Measurements from ENCODE around the gene SH3GL1. TPM values are rescaled to one million over a fixed set of nuclear protein-coding genes. Genes with fewer than 3 reads are reported as not detected.

SH3GL1 gene
- total RNA-seq, 1 donor from 2014 or later = 66.5 TPM

GRCh38 chr19:4347521-4347920, 52.8 kb downstream of the SH3GL1 start:
- TF ChIP-seq CTCF (conservative IDR thresholded peaks at IDR 0.05; ENCODE audit: low read depth, low read length) = no peak
- DNase-seq (ENCODE audit: low read depth) = no peak
- no peak overlapping the region for H3K4me3 ChIP-seq (ENCODE audit: low read depth, low read length)

DNA sequence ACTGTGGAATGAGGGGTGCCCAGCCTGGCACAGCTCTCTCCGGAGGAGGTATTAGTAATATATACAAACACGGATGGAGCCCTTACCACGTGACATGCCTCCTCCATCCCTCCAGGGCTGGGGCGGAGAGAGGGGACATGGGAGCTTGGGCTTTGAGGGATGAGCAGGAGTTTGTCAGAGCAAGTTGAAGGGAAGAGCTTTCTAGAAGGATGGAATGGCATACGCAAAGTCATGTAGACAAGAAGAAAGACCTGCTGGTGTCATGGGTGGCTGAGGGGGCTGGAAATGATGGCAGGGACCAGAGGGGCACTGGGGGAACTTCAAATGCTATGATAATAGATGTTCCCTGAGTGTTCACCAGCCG, 54.3 kb downstream of the SH3GL1 start:
- H3K4me3 ChIP-seq (ENCODE audit: low read depth, low read length) = no peak overlapping the region
- DNase-seq (ENCODE audit: low read depth) = no peak
- TF ChIP-seq CTCF (conservative IDR thresholded peaks at IDR 0.05; ENCODE audit: low read depth, low read length) = no peak

DNA sequence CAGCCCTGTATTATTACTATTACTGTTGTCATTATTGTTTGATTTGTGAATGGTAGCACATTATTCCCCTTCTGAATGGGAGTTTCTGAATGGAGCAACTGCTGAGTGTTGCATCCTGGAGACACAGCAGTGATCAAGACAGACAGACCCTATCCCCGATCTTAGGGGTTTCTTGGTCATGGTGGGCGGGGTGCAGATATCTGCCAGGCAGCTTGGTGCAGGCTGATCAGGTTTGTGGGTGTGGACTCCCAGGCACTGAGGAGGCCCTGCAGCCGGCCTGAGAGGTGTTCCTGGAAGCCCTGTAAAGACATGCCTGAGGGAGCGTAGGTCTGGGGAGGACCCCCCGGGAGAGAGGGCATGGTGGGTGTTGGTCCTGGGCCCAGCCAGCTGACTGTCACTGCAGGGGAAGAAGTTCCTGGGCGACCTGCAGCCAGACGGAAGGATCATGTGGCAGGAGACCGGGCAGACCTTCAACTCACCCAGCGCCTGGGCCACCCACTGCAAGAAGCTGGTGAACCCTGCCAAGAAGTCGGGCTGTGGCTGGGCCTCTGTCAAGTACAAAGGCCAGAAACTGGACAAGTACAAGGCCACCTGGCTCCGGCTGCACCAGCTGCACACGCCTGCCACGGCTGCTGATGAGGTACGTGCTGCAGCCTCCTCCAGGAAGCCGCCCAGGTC, 54.9 kb downstream of the SH3GL1 start:
- DNase-seq (ENCODE audit: low read depth) = no peak
- no peak for TF ChIP-seq CTCF (conservative IDR thresholded peaks at IDR 0.05; ENCODE audit: low read depth, low read length)
- no peak overlapping the region for H3K4me3 ChIP-seq (ENCODE audit: low read depth, low read length)

- no peak for TF ChIP-seq CTCF (conservative IDR thresholded peaks at IDR 0.05; ENCODE audit: low read depth, low read length)
- H3K4me3 ChIP-seq (ENCODE audit: low read depth, low read length) = peak within 1 kb of the TSS; percentile 76
- DNase-seq (ENCODE audit: low read depth) = no peak
These were observed 56.7 kb downstream of the SH3GL1 start, which contains the start of gene MPND for GRCh38 chr19:4343370-4344307. Gene MPND (plus strand): TSS chr19:4343562. CDS start chr19:4343594, 32 bp downstream.

DNA sequence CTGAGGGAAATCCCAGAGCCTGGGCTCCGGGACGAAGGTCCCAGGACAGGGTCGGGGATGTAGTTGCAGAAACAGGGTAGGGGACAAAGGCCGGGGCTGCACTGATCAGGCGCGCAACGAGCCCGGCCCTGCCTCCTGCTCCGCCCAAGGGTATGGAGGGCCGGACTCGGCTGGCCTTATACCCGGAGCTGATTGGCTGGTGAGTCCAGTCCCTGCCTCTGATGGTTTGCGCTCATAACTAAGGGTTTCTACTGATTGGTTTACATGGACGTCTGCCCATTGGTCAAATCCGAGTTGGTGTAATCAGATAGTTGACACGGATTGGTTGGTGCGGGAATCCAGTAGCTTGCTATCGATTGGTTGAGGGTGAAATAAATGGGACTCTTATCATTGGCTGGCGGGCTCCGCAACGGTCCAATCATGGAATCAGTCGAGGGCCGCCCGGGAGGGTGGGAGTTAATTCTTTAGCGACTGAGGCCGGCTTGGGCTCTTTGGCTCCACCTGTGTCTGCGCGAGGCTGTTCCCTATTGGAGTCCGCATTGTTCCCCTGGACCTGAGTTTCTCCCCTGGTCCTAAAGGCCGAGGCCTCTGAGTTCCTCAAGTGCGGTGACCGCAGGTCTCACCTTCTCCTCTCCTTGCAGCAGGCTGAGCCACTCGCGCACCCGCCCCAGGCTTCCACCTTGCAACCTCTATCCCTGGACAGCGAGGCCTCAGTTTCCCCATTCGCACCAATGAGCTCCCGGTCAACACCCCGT, 57.6 kb downstream of the SH3GL1 start:
- H3K4me3 ChIP-seq (ENCODE audit: low read depth, low read length) = peak overlapping the region; percentile 76
- TF ChIP-seq CTCF (conservative IDR thresholded peaks at IDR 0.05; ENCODE audit: low read depth, low read length) = peak; percentile 52
- DNase-seq (ENCODE audit: low read depth) = peak; percentile 100

- no peak for TF ChIP-seq CTCF (conservative IDR thresholded peaks at IDR 0.05; ENCODE audit: low read depth, low read length)
- no peak for DNase-seq (ENCODE audit: low read depth)
These were observed 58.1 kb downstream of the SH3GL1 start for GRCh38 chr19:4342314-4342614.

More at GRCh38 chr19:4342314-4342614, 58.1 kb downstream of the SH3GL1 start:
- peak overlapping the region; percentile 71 for H3K4me3 ChIP-seq (ENCODE audit: low read depth, low read length)
